Stimulated activated CD8-positive, alpha-beta memory T cell treated with anti-CD3 and anti-CD28 coated beads, Interleukin-7, amount 100 ng/mL, for 4 hours (primary cell): ENCODE results near the gene ANKS1B.
"Not testable (repeated sequence)": the region's sequence is repeated elsewhere in the genome, so short reads cannot be mapped to it uniquely, and the experiment has no call there.

ENCODE experiments used
- DNase-seq, 2 donors: peaks; one replicate each; pipeline ENCODE4 v3.0.0-alpha.2; 2020; ENCODE audit warnings: low read depth in 2 of 2

ANKS1B gene

GRCh38 chr12:98770230-98770629 lies 1214.5 kb downstream of the ANKS1B start:
- no peak for DNase-seq

- no peak for DNase-seq
These were observed 1215.7 kb downstream of the ANKS1B start for GRCh38 chr12:98769068-98769467.

GRCh38 chr12:98767248-98767647 lies 1217.5 kb downstream of the ANKS1B start:
- no peak for DNase-seq

- DNase-seq = no peak
These were observed 1221.1 kb downstream of the ANKS1B start for GRCh38 chr12:98763656-98764055.

- DNase-seq = no peak
These were observed 1226.4 kb downstream of the ANKS1B start for GRCh38 chr12:98758331-98758730.

- no peak for DNase-seq
These were observed 1227.3 kb downstream of the ANKS1B start for GRCh38 chr12:98757455-98757854.

GRCh38 chr12:98755855-98756254 lies 1228.9 kb downstream of the ANKS1B start:
- not testable (repeated sequence) for DNase-seq

- DNase-seq = no peak
These were observed 1230.6 kb downstream of the ANKS1B start for GRCh38 chr12:98754095-98754494.

- no peak for DNase-seq
These were observed 1232.0 kb downstream of the ANKS1B start for GRCh38 chr12:98752726-98753125.

- no peak for DNase-seq
These were observed 1233.1 kb downstream of the ANKS1B start for GRCh38 chr12:98751580-98752115.

GRCh38 chr12:98750511-98750910 lies 1234.2 kb downstream of the ANKS1B start:
- DNase-seq = no peak

- no peak for DNase-seq
These were observed 1236.3 kb downstream of the ANKS1B start for GRCh38 chr12:98748463-98748862.

GRCh38 chr12:98745578-98746391 lies 1239.0 kb downstream of the ANKS1B start:
- DNase-seq = no peak

GRCh38 chr12:98744680-98745079 lies 1240.1 kb downstream of the ANKS1B start:
- no peak for DNase-seq

- DNase-seq = no peak
These were observed 1241.3 kb downstream of the ANKS1B start for GRCh38 chr12:98743362-98743953.

GRCh38 chr12:98741556-98742265 lies 1243.0 kb downstream of the ANKS1B start:
- no peak for DNase-seq

GRCh38 chr12:98741196-98741555 lies 1243.6 kb downstream of the ANKS1B start:
- no peak for DNase-seq

- DNase-seq = no peak
These were observed 1244.0 kb downstream of the ANKS1B start for GRCh38 chr12:98740751-98741150.

GRCh38 chr12:98738539-98738938 lies 1246.2 kb downstream of the ANKS1B start:
- DNase-seq = no peak

GRCh38 chr12:98738002-98738401 lies 1246.7 kb downstream of the ANKS1B start:
- no peak for DNase-seq

- no peak for DNase-seq
These were observed 1247.4 kb downstream of the ANKS1B start for GRCh38 chr12:98737322-98737712.
